ENCODE measurements around the gene ATF7IP.
"Not testable (repeated sequence)": the region's sequence is repeated elsewhere in the genome, so short reads cannot be mapped to it uniquely, and the experiment has no call there.

The ATF7IP gene

DNA sequence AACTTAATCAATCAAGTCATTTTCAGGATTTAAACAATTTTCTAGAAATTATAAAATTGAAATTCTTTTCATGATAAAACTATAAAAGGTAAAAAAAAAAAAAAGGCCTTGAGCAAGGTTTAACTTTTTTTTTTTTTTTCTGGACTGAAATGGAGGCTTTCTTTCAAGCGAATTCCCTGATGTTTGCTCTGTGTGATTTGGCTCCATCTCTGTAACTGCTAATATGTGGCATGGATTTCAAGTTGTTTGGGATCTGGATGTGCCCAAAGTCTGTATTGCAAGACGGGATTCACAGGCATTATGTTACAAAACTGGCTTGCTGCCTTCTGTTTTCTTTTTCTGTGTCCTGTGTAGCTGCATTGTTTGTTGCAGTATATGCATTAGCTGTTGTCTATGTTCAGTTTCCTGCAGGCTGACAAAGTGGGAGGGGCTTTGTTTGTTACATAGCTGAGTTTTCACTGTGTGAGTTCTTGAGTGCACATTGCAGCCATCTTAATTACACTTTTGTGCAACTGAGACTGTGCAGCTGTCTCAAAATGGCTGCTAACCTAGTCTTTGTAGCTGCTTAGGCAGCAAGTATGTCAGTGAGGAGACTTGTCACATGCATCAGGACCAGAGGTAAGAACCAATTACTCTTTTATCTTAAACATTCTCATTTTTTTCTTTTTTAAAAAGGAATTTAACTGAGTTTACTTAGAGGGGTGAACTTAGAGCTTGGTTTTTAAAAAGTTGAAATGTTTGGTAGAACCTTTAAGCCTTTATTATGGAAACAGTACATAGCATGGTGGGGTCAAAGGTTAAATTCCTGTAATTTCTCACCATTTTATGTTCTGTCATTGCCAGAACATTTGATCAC, 19.5 kb downstream of the ATF7IP start:
- DNase-seq: peak; percentile 92

DNA sequence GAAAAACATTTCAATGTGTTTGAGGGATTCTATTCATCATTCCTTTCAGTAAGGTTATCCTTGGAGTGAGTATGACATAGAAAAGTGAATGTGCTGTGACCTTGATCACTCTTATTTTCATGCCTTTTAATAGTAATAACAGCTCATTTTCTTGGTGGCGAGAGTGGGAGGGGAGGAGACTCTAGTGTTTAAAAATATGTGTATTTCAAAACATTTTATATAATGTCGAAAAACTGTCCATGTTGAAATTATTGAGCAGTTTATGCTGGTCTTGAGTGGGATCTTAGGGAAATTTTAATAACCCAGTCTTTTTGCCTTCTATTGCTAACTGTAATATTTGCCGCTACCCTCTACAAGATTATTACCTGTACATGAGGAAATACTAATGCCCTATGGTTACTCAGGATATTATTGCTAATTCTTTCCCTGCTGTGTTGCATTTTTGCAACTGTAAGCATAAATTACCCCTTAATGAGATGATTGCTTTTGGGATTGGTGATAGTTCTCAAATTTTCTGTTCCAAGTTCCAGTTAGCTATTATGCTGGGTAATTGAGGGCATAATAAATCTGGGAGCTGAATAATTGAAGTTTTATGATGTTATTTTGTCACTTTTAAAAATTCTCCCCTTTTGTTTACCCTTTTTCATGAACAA, 21.9 kb downstream of the ATF7IP start:
- no peak for DNase-seq

DNA sequence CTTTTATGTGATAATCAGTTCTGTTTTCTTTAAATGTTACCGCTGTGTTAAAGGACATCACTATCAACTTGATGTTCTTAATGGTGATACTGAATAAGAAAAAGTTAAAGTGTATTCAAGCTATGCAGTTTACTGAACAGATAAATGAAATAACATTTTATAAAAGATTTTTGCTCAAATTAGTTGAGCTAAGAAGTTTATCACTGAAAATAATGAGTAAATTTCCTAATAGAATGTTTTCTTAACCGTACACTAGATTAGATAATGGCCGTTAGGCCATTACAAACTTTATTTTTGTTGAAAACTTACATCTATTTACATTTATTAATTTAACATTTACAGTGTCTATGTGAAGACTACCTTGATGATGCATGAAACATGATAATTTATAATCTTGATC, 25.0 kb downstream of the ATF7IP start:
- no peak for DNase-seq

DNA sequence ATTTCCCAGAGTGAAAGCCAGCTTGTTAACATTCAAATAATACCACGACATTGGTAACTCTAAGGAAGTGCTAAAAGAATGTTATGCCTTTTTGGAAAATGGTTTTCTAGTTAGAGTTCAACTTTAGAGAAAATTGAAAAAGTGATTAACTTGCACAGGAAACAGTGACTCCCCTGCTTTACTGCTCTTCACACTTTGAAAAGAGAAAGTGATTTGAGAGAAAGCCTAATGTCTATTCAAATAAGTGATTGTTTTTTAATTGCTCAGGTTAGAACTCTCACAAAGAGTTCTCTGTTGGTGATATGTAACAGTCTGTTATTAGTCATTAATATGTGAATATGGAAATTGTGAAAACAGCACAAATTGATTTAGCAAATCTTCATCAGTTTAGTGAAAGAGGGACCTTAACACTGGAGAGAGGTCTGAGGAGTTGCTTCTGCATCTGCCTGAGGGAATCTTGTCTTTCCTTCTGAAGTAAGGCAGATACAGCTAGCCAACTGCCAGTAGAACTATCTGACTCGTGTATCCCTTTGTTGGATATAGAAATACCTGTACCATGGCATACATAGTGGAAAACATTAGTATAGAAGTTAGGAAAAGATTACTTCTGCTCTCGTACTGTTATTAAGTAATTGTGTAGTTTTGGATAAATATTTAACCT, 25.5 kb downstream of the ATF7IP start:
- no peak for DNase-seq

DNA sequence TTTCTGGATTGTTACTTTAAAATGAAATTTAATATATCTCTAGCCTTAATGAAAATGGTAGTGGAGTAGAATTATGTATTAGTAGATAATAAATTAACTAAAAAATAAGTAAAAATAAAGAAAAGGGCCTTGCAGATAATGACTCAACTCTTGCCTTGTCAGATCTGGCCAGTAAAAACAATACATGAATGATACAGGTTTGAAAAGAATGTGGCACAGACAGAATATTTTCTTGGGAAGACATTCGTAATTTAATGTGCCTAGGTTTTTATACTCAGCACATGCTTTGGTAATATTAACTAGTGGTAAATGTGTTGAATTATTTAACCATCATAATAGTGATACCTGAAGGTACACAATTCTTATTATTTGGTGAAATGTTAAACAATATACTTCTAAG, 28.3 kb downstream of the ATF7IP start:
- DNase-seq: no peak

DNA sequence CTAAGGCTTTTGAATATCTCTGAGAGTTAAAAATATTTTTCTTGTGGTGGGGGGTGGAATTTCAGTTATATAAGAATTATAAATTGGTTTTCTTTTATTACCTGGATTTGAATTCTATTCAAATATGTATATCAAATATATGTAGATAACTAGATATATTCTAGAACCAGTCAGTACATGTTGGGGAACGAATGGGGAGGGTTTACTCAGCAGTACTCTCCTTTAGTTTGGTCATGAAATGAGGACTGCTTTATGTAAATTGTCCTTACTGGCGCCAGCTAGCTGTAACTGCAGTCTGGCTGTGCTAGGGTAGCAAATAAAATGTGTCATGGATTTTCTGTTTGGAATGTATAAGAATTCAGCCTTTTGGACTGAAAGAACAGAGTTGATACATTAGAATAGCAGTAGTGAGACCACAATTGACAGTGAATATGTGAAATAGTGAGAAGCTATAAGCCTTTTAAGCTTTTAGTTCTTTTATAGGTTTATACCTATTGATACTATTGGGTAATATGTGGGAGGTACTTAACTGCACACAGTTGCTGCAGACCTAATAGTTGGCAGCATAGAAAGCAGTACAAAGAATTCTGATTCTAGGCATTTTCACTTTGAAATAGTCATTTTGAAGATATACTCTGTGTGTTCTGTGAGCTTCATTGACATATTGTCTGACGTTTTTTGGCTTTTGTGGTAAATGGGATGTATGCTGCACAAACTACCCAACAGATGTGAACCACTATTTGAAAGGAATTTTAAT, 29.0 kb downstream of the ATF7IP start:
- peak; percentile 20 for DNase-seq

DNA sequence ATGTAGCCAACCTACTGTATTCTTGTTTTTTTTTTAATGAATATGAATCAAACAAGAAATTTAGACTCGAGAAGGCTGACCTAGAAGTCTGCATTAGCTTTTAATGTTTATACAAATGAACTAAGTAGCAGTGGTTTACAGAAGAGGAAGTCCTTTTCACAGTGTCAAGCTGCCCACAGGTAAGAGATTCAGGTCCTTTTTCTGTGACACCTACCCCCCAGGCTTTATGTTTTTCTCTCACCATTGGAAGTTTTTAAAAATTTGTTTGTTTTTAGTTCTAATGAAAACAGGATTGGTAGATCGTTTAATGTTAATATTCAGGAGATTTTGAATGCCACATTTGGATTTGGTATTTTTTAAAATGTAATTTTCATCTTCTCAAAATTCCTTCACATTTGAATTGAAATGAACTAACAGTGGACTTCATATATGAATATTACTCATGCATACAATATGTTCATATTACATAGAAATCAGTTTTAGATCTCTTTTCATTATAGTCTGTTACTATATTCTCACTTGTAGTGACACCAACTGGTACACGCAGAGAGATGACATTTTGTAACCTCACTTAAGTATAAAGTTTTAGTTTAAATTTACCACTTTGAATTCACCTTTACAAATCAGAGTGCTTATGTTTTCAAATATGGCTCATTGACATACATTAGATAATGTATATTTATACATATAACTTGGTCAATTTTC, 29.7 kb downstream of the ATF7IP start:
- no peak for DNase-seq

DNA sequence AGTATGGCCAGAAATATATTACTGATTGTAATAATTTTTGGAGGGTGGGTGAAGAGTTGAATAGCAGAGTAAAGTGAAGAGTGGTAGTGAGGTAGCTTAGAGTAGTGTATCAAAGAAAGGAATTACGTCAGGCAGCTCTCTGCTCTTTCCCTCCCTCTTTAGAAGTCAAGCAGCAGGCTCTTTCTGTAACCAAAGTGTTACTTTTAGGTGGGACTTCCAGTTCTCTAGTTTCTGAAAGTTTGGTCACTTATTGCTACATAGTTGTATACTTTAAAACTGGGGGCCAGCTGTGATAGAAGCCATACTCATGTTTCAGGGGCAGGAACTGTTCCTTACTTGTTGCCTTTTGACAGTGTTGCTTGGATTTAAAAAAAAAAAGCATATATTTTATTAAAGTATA, 30.6 kb downstream of the ATF7IP start:
- no peak for DNase-seq

DNA sequence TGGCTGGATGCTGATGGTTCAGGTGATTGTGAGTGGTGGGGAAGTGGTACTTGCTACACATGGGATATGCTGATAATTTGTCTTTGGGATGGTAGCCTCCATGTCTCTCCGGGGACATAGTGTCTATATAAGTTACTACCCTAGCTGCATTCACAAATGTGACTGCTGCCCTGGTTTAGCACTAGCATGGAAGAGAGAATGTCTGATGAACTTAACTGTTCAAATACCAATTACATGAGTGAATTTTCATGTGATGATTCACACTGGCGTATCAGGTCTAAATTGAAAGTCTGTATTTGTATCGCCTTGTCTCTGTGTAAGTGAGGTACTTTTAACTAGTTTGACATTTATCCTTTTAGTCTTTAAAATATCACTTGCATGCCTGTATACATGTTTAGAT, 34.4 kb downstream of the ATF7IP start:
- DNase-seq: no peak

DNA sequence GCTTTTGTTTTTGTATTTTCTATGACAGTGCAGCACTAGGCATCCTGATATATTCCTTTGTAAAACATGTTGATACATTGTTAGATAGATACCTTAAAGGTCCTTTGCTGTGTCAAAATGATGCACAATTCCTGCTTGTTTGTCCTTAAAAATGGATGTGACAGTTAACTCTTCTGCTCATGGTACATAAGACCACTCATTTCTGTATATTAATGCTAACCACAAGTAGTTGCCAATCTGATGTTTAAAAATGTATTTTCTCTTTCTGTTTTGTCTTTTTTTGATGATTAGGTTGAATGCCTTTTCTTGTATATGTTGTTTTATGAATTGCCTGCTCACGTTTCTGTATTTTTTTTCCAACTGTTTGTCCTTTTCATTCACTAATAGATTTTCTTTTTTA, 35.1 kb downstream of the ATF7IP start:
- no peak for DNase-seq

DNA sequence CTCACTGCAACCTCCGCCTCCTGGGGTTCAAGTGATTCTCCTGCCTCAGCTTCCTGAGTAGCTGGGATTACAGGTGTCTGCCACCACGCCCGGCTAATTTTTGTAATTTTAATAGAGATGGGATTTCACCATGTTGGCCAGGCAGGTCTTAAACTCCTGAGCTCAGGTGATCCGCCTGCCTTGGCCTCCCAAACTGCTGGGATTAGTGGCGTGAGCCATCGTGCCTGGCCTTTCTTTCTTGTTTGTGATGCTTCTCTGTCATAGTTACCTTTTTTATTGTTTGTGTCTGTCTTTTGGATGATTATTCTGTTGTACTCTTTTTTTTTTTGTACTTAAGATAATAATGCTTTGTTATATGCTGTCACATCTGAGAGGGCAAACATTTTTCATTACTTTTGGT, 35.8 kb downstream of the ATF7IP start:
- DNase-seq: not testable (repeated sequence)

DNA sequence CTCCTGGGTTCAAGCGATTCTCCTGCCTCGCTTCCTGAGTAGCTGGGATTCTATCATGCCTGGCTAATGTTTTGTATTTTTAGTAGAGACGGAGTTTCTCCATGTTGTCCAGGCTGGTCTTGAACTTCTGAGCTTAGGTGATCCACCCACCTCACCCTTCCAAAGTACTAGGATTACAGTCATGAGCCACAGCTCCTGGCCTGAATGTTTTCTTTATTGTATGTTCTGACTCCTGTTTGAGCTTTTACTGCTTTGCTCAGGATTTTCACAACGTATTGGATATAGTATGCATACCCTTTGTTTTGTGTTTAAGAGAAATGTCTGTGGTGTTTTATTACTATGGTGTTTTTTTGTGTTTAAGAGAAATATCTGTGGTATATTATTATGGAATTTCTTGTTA, 37.2 kb downstream of the ATF7IP start:
- DNase-seq: no peak

DNA sequence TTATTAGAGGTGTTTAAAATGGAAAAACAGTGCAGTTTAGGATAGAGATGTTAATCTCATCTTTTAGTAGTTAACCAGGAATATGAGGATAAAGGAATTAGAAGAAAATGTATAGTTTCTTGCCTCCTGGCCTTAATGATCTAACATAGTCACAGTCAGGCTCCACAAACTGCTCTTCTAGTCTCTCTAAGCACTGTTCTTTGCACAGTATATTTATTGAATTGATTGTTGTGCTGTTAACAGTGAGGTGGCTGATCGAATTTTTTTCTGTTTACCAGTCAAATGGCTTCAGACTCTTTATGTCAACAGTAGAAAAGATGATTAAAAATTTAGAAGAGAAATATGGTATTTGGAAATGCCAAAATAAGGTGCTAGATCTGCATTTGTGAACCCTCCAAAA, 37.8 kb downstream of the ATF7IP start:
- no peak for DNase-seq

DNA sequence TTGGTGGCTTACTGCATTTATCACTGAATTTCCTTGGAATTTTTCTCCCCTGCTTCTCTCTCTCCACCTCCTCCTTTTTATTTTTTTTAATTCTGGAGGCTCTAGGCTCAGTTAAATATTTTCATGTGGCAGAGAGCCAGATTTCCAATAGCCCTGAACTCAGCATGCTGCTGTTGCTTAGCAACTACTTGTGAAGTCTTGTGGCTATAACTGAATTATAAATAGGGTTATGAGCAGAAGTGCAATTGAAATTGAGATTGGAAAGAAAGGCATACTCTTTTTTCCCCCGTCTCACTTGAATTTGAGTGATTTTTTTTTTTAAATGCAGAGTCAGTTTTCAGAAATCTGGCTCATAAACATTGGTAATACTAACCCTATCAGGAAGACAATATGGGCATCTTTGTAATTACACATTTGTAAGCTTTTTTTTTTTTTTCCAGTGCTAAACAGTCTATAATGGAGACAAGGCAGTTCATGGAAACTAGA, 38.3 kb downstream of the ATF7IP start:
- peak; percentile 92 for DNase-seq

DNA sequence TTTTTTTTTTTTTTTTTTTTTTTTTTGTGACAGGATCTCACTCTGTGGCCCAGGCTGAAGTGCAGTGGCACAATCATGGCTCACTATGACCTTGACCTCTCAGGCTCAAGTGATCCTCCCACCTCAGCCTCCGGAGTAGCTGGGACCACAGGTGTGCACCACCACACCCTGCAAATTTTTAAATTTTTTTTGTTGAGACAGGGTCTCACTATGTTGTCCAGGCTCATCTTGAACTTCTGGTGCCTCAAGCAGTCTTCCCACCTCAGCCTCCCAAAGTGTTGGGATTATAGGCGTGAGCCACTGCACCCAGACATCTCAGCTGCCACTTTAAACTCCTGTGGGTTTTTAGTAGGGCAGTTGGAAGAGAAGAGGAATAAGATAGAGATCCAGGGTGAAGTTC, 39.9 kb downstream of the ATF7IP start:
- not testable (repeated sequence) for DNase-seq

DNA sequence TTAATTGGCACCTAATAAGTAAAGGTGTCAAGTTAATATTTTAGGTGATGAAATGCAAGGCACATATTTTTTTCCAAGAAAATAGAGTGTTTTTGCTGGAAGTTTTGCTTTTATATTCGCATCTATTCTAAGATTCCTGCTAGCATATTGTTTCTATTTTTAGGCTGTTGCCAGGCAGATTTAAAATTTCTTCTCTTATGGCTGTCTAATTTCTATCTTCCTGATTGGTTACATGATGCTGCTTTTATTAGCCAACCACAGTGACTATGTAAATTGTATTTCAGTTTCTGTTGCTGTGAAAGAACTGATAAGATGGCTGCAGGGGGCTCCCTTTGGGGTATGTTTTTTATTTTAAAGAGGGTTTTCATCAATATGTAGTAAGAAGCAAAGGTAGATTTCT, 42.7 kb downstream of the ATF7IP start:
- no peak for DNase-seq

DNA sequence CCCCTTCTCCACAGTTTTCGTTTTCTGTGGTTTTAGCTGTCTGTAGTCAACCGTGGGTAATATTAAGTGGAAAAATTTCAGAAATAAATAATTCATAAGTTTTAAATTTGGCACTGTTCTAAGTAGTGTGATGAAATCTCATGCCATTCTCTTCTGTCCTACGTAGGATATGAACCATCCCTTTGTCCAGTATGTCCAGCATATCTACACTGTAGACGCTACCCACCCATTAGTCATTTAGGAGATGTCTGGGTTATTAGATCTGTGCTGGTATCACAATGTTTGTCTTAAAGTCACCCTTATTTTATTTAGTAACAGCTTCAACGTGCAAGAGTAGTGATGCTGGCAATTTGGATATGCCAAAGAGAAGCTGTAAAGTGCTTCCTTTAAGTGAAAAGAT, 44.7 kb downstream of the ATF7IP start:
- DNase-seq: no peak

DNA sequence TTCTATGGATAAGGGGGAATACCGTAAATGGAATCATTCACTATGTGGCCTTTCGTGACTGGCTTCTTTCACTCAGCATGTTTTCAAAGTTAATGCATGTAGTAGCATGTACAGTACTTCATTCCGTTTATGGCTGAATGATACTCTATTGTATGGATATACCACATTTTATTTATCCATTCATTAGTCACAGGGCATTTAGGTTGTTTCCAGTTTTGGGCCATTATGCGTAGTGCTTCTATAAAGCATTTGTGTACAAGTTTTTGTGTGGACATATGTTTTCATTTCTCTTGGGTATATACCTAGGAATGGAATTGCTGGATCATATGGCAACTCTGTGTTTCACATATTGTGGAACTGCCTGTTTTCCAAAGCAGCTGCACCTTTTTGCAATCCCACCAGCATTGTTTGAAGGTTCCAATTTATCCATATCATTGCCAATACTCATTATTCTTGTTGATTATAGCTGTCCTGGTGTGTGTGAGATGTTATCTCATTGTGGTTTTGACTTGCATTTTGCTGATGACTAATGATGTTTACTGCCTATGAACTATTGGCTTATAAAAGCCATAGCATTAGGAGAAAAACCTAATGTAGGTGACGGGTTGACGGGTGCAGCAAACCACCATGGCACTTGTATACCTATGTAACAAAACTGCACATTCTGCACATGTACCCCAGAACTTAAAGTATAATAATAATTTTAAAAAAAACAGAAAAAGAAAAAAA, 45.5 kb downstream of the ATF7IP start:
- no peak for DNase-seq

DNA sequence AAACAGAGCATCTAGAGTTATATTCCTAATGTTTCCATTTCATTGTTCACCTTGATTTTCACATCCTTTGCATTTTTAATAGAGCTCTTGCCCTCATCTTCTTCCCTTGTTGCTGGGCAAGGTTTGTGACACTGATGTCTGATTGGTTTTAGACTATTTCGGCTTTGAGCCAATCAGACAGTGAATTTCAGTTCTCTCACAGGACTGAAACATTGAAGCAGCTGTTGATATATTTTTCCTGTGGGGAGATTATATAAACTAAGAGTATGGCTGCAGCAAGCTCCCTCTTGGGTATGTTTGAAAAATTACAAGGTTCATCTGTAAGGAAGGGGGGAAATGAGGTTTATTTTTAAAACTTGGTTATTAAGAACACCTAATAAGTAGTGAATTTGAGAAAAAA, 51.2 kb downstream of the ATF7IP start:
- DNase-seq: no peak

DNA sequence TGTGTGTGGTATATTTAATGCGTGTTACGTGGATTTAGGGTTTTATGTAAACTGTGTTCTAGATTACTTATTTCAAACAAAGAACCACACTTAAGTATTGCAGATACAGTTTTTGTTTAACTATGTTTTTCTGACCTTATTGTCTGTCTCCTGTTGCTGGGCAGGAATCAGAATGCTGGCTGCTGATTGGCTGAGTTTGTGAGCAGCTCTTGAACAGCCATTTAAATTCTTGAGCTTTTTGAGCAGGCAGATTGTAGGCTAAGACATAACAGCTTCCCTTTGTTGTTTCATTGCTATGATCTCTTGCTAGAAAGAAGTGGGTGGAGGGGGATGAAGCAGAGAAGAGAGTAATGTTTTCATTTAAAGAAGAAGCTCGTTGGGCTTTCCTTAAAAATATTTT, 52.2 kb downstream of the ATF7IP start:
- DNase-seq: no peak

DNA sequence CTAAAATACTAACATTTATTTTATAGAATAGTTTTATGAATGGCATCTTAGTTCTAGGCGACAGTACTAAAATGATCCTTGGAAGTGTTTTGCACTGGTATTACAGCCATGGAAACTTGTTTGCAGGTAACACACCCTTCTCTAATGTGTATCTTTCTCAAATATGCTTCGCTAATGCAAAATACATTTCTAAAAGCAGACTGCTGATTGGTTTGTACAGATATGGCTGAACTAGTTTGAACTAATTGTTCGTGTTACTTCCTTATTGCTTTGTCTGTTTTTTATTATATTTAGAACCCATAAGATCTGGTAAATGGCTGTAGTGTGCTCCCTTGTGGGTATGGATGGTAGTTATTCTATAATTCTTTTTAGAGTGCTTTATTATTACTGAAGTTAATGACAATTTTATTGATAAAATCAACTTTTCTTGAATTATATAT, 53.0 kb downstream of the ATF7IP start:
- DNase-seq: no peak
